ENCODE results near the gene TNFRSF19.
"Not testable (repeated sequence)": the region's sequence is repeated elsewhere in the genome, so short reads cannot be mapped to it uniquely, and the experiment has no call there.

Gene TNFRSF19

DNA sequence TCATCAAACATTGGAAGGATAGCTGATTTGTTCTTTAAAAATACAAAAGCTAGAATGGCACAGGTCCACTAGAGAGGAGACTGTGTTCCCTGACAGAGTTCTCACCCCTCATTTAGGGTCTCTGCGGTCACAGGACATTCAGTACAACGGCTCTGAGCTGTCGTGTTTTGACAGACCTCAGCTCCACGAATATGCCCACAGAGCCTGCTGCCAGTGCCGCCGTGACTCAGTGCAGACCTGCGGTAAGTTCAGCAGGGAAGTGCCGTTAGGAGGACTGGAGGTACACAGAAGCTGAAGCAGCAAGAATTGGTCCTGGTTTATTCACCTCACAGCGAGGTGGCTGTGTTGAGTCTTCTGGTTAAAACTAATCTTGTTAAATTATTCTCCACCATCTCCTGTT is 90.0 kb downstream of the TNFRSF19 start:
- no peak for DNase-seq

DNA sequence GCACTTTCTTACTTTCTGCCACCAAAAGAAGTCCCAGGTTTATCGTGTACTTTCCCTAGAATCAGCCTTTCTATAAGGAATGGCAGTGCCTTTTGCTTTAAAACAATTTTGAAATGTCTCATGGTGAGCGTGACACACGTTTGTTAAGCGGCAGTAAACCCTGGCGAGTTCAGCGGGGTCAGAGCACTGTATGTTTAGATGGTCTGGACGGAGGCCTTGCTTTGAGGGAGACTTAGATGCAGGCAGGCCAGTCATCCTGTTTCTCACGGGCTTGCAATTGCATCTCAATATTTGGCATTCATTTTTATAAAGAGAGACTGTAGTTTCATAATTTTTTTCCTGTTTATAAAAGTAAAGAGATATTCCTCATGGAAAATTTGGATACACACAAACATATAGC is 96.4 kb downstream of the TNFRSF19 start:
- no peak for DNase-seq

DNA sequence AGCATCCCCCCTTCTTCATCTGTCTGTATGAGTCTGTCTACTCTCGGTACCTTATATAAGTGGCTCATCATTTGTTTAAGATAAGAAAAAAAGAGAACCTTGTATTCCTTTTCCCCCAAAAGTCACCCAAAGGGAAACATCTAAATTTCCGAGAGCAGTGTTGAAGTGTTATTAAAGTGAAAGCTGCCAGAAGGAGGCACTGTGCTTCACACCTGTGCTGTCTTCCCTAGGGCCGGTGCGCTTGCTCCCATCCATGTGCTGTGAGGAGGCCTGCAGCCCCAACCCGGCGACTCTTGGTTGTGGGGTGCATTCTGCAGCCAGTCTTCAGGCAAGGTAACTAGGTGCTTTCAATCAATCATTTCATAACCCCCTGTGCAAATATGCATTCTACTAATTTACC is 97.5 kb downstream of the TNFRSF19 start:
- no peak for DNase-seq

DNA sequence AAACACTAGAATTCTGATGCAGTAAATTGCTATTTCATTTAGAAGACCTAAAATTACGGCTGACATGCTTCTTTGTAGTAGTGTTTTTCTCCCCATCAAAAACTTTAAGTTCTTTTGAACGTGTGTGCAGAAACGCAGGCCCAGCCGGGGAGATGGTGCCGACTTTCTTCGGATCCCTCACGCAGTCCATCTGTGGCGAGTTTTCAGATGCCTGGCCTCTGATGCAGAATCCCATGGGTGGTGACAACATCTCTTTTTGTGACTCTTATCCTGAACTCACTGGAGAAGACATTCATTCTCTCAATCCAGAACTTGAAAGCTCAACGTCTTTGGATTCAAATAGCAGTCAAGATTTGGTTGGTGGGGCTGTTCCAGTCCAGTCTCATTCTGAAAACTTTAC is 98.3 kb downstream of the TNFRSF19 start:
- no peak for DNase-seq

DNA sequence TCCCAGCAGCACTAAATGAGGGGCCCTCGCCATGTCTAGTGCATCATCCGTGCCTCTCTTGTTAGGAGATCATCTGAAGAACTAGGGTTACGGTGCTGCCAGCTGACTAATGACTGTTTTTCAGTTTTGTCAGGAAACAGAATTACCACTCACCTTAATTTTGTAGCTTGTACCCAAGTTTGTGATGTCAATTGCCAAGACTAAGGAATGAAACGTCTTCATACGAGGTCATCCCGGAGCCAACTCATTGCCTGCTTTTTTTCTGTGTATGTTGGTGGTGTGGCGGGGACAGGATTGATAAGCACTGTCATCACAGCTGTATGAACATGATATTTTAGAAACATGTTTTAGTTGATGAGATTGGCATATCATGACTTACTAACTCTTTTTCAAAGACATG is 100.6 kb downstream of the TNFRSF19 start:
- DNase-seq: no peak

DNA sequence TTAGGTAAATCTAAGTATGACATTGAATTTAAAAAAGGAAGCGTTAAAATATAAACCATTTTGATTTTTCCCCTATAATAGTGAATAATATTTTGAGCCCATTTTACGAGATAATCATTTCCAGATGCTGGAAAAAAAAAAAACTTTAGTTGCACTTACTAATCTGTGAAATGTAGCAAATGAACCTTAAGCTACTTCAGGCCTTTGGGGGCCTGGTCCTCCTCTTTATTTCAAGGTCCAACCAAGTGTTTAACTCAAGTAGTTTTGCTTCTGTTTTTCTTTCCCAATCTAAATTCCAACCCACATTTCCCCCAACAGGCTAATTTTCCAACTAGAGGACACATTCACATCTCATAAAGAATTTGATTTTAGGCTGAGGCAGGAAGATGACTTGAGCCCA is 101.2 kb downstream of the TNFRSF19 start:
- DNase-seq: no peak

DNA sequence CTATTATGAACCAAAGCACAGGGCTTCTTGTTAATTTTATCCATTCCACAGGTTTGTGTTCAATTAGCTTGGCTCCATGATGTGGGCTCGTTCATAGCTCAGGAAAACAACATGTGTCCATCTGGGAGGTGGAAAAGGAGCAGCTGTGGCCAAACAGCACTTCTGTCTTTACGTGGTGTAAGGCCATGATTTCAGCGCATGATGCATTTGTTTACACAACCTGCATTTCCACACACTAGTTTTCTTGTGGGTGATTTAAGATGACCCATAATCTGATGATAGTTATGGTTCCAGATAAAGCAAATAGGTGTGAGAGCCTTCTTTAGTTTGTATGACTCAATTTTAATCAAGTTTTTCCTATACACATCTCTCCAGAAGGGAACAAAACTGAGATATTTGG is 101.7 kb downstream of the TNFRSF19 start:
- DNase-seq: no peak

DNA sequence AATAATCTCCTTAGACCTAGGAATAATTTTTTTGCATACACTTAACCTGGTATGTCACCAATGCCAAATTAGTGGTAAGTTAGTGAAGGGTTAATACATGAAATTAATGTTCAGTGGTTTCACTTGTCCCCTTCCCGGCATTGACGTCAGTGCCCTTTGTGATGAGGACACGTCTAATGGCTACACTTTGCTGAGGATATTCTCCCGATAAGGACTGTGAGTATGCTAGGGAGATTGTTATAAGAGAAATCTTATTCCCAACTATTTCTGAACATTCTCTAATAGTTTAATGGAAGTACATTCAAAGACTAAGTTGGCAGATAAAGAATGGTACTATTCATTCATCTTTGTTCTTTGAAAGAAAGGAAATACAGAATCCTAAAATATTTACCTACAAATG is 102.4 kb downstream of the TNFRSF19 start:
- DNase-seq: no peak

DNA sequence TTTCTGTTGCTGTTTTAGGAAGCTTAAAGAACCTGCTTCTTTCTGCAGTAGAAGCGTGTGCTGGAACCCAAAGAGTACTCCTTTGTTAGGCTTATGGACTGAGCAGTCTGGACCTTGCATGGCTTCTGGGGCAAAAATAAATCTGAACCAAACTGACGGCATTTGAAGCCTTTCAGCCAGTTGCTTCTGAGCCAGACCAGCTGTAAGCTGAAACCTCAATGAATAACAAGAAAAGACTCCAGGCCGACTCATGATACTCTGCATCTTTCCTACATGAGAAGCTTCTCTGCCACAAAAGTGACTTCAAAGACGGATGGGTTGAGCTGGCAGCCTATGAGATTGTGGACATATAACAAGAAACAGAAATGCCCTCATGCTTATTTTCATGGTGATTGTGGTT is 103.1 kb downstream of the TNFRSF19 start:
- peak; percentile 76 for DNase-seq

DNA sequence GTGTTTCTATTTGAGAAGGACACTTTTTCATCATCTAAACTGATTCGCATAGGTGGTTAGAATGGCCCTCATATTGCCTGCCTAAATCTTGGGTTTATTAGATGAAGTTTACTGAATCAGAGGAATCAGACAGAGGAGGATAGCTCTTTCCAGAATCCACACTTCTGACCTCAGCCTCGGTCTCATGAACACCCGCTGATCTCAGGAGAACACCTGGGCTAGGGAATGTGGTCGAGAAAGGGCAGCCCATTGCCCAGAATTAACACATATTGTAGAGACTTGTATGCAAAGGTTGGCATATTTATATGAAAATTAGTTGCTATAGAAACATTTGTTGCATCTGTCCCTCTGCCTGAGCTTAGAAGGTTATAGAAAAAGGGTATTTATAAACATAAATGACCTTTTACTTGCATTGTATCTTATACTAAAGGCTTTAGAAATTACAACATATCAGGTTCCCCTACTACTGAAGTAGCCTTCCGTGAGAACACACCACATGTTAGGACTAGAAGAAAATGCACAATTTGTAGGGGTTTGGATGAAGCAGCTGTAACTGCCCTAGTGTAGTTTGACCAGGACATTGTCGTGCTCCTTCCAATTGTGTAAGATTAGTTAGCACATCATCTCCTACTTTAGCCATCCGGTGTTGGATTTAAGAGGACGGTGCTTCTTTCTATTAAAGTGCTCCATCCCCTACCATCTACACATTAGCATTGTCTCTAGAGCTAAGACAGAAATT is 103.8 kb downstream of the TNFRSF19 start:
- no peak for DNase-seq

DNA sequence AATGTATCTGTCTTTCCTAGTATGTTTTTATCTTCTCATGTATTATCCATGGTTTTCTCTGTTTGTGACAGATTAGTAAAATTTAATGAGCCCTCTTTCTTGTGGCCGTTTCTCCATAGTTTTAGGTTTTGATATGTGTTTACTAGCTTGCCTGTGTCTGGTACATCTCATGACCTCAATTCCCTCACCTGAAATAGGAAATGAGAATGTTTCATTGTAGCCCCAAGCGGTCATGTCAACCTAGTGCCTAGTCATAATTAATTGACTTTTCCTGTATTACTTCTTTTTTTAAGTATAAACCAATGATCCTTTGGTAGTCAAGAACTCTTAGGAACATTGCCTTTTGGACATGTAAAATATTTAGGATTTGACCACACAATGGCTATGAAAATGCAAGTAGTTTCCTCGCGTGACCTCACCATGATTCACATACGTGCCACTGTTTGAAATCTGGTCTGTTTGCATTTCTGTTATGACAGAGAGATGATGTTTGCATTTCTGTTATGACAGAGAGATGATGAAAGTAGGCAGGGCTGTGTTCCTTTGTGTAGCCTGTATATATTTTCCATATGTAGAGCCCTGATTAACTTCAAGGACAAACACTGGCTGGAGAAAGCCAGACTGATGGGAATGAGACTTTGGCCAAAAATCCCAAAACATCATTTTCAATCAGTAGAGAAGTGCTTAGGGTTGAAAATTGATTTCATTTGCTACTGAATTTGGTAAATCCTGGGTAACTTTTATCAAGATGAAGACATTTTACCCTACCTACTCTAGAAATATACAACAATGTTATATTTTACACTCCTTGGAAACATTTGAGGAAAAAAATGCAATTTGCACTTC is 104.8 kb downstream of the TNFRSF19 start:
- DNase-seq: peak; percentile 66

DNA sequence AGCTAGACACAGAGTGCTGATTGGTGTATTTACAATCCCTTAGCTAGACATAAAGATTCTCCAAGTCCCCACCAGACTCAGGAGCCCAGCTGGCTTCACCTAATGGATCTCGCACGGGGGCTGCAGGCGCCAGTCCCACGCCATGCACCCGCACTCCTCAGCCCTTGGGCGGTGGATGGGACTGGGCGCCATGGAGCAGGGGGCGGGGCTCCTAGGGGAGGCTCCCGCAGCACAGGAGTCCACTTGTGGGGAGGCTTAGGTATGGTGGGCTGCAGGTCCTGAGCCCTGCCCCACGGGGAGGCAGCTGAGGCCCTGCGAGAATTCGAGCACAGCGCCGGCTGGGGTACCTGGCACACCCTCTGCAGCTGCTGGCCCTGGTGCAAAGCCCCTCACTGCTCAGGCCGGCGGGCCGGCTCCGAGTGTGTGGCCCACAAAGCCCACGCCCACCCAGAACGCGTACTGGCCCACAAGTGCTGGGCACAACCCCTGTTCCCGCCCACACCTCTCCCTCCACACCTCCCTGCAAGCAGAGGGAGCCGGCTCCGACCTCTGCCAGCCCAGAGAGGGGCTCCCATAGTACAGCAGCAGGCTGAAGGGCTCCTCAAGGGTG is 107.6 kb downstream of the TNFRSF19 start:
- DNase-seq: not testable (repeated sequence)

DNA sequence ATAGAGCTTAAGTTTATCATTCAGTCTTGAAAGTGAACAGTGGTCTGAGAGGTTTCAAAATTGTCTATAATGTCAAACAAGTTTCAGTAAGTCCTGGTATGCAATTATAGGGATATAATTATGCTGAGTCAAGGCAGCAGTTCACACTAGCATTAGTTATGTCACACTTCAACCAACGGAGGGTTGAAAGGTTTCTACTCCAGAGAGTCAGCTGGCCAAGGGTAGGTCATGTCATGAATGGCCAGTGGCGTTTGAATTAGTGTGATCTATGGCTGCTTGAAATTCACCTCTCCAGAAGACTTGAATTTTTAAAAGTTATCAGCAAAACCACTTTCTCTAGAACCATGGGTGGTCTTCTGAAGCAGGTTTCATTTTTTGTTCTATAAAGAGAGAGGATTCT is 108.6 kb downstream of the TNFRSF19 start:
- no peak for DNase-seq

DNA sequence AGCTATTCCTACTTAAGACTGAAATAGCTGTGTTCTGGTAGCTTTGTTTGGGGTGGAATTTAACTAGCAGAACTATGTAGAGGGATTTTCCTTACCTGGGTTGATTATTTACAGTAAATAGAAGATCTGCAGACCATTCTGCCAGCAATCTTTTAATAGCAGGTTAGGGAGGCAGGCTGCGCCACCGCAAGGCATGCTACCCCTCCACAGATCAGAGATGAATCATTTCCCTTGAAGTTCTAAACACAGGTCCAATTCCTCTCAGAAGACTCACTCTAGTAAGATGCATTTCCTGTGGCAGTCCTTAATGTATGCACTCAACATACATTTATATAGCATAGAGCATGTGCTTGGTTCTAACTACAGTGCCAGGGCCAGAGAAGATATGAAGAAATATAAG is 109.0 kb downstream of the TNFRSF19 start:
- DNase-seq: no peak

DNA sequence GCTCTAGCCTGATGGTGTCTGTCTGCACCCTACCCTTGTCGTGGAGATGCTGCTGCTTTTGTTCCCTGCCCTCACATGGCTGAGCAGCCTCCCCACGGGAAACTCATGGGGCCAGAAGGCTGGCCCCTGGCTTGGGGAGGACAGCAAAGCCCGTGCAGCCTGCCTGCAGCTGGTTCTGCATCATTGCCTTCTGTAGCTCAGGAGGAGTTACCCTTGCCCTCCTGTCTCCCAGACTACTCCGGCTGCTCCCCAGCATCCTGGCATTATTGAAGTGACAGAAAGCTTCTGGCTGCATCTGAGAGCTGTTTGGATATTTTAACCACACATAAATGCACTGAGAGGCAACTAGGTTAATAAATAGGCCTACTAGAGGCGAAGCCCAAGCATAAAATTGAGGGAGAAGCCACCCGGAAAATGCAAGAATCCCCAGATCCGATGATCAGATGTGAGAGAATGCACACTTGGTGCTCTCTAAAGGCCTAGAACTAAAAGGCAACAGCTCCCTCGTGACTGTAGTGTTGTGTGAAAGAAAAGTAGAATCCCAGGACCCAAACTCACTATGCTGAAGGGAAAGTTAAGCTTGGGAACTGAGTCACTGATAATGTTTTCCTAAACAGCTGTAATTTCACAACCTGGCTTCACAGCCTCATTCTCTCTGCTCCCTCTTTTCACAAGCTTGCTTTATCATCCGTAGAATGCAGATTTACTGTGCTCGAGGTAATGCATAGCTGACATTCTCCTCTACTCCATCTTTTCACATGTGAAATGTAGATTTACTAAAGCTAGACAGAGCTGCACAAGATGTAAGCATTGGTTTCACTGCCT is 110.8 kb downstream of the TNFRSF19 start:
- DNase-seq: no peak

DNA sequence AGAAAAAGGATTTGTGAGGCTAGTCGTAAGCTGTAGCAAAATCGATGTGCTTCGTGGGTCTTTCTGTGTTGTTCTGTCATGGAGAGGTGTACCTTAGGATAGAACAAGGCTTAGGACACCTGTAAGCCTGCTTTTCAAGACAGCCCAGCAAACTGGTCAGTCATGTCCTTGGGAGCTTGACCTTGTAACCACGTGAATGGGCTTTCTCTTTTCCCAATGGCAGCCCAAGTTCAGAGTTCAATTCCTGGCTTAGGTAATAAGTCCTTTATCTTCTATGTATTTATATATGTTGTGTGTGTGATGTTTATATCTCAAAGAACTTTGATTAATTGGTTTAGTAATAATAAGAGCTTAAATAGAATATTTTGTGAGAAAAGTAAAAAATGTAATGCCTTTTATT is 112.9 kb downstream of the TNFRSF19 start:
- no peak for DNase-seq

DNA sequence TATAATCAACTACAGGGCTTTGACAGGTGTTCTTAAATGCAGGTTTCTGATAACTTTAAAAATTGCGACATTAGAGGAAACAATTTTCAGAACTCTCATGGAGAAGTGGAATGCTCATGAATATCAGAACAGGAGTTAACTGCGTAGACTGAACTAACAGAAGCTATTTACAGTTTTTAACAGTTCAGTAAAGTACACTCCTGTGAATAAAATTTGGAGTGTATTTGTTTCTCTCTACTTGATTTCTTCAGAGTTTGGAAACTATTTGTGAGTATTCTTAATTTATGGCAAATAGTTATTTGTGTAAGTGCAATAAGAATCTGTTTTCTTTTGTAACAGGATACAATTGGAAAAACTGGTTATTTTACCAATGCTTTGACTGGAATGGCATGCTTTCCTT is 114.4 kb downstream of the TNFRSF19 start:
- no peak for DNase-seq

DNA sequence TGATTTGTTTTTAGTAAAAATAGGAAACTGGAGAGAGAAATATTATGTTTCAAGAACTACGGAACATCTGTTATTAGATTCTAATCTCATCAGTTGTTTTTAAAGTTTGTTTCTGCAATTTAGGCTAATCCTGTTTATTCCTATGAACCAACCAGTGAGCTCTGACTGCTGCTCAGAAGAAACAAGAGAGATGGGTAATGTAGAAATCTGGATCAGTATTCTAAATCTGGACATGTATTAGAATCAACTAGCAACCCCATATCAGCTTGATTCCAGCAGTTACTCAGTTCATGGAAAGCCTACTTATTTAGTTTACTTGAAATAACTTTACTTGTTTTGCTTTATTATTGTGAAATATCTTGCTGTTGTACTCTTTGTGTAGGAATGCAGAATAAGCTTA is 115.2 kb downstream of the TNFRSF19 start:
- no peak for DNase-seq

DNA sequence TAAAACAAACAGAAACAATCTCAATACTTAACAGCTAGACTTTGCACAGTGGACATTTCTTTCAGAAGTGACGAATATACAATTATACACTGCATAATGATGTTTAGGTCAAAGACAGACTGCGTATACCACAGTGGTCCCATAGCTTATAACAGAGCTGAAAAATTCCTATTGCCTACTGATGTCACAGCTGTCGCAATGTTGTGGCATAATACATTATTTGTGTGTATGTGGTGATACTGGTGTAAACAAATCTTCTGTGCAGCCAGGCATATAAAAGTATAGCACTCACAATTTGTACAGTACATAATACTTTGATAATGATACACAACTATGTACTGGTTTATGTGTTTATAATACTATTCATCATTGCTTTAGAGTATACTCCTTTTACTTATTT is 116.7 kb downstream of the TNFRSF19 start:
- DNase-seq: no peak

DNA sequence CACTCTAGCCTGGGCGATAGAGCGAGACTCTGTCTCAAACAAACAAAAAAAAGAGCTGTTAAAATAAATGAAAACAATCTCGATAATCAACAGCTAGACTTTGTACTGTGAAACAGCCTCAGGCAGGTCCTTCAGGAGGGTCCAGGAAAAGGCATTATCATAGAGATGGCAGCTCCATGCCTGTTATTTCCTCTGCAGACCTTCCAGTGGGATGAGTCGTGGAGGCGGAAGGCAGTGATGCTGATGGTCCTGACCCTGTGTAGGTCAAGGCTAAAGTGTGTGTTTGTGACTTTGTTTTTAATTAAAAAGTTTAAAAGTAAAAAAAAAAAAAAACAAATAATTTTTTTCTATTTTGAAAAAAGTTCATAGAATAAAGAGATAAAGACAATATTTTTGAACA is 117.4 kb downstream of the TNFRSF19 start:
- DNase-seq: no peak

DNA sequence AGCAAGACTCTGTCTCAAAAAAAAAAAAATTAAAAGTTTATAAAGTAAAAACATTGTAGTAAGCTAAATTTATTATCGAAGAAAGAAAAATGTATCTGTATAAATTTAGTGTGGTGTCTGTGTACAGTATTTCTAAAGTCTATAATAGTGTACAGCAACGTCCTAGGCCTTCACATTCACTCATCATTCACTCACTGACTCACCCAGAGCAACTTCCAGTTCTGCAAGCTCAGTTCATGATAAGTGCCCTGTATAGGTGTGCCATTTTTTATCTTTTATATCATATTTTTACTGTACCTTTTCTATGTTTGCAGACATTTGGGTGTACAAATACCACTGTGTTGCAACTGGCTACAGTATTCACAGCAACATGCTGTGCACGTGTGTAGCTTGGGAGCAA is 118.1 kb downstream of the TNFRSF19 start:
- no peak for DNase-seq

DNA sequence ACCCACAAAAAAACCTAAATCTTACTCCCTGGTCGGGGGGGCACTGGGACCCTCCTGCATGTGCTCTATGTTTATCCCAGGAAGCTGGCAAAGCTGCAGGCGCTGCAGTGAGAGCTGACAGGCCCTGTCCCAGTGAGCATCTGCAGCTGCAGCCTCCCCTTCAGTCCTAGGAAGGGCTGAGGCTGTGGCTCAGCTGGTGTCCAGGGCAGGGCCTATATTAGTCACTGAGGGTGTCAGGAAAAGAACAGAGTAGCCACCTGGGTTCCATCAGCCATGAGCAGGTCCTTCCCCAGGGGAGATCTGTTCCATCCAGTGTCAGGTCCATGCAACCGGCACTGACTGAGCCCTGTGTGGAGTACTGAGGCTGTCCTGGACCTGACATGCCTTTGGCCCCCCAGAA is 120.5 kb downstream of the TNFRSF19 start:
- DNase-seq: no peak

DNA sequence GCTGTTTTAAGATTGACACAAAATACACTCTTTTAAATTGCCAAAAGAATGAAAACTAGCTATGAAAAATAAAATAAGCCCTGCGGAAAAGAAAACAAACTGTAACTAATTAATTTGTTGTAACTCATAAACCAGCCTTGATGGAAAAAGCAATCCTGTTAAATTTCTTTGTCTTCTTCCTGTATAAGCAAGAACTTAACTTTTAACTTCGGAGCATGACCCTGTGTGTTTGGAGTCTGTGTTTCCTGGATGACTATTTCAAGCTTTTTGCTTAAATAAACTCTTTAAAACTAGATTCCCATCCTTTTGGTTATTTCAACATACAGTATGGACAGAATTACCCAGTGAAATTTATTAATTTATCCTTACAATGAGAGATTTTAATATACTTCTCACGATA is 122.6 kb downstream of the TNFRSF19 start:
- no peak for DNase-seq
